ENCODE results near the gene HERC4.

GRCh38 chr10:68103901-68104300, 28.8 kb upstream of the HERC4 start:
- TF ChIP-seq CTCF (conservative IDR thresholded peaks at IDR 0.05; ENCODE audit: low read length) (no peak), EZH2phosphoT487 (IDR thresholded peaks at IDR 0.05; ENCODE audit: borderline replicate concordance) (no peak)

All from Loucy (cell line).